Measurements from ENCODE around the gene ST6GALNAC3.

The ST6GALNAC3 gene

DNA sequence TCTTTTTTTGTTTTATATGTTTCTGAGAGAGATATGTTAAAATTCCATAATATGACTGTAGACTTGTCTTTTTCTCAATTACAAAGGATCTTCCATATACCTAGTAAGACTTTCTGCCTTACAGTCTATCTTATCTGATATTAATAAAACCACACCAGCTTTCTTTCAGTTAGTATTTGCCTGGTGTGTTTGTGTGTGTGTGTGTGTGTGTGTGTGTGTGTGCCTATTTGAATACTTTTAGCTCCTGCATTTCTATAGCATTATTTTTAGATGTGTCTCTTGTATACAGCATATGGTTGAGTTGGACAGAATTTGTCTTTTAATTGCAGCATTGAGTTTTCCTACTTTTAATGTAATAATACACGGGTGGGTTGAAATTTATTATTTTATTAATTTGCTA, 27.5 kb downstream of the ST6GALNAC3 start:
- POLR2A ChIA-PET = interaction anchor here (1.1 kb wide), 1 partner anchor 28 kb away, joined by 3 read pairs; the partner anchor contains the start of gene ST6GALNAC3
- H3K4me3 ChIP-seq (ENCODE audit: low read depth, low read length) = no peak overlapping the region
- CTCF ChIA-PET = interaction anchor here (0.6 kb wide), 1 partner anchor 22 kb away, joined by 3 read pairs; no protein-coding TSS in a partner anchor
- no peaks in the 10 kb centered on the region for H3K36me3 ChIP-seq (ENCODE audit: control insufficient read depth in 2 of 2, insufficient read depth in 1 of 2, low read length in 2 of 2)
- no peak overlapping the region for H3K27ac ChIP-seq (ENCODE audit: extremely low read depth, low read depth, low read length)
- TF ChIP-seq, protein P1, sequence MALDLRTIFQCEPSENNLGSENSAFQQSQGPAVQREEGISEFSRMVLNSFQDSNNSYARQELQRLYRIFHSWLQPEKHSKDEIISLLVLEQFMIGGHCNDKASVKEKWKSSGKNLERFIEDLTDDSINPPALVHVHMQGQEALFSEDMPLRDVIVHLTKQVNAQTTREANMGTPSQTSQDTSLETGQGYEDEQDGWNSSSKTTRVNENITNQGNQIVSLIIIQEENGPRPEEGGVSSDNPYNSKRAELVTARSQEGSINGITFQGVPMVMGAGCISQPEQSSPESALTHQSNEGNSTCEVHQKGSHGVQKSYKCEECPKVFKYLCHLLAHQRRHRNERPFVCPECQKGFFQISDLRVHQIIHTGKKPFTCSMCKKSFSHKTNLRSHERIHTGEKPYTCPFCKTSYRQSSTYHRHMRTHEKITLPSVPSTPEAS (tag by site-specific recombination; IDR thresholded peaks at IDR 0.05) = peak; percentile 54
- TF ChIP-seq, protein P2, sequence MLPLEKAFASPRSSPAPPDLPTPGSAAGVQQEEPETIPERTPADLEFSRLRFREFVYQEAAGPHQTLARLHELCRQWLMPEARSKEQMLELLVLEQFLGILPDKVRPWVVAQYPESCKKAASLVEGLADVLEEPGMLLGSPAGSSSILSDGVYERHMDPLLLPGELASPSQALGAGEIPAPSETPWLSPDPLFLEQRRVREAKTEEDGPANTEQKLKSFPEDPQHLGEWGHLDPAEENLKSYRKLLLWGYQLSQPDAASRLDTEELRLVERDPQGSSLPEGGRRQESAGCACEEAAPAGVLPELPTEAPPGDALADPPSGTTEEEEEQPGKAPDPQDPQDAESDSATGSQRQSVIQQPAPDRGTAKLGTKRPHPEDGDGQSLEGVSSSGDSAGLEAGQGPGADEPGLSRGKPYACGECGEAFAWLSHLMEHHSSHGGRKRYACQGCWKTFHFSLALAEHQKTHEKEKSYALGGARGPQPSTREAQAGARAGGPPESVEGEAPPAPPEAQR (tag by site-specific recombination; IDR thresholded peaks at IDR 0.05) = no peak
- no peaks in the 10 kb centered on the region for H3K9me3 ChIP-seq (ENCODE audit: control insufficient read depth, insufficient read depth, low read depth, low read length)
- peaks cover 16% of the 10 kb centered on the region for H3K4me1 ChIP-seq (ENCODE audit: control insufficient read depth, insufficient read depth, low read length)

DNA sequence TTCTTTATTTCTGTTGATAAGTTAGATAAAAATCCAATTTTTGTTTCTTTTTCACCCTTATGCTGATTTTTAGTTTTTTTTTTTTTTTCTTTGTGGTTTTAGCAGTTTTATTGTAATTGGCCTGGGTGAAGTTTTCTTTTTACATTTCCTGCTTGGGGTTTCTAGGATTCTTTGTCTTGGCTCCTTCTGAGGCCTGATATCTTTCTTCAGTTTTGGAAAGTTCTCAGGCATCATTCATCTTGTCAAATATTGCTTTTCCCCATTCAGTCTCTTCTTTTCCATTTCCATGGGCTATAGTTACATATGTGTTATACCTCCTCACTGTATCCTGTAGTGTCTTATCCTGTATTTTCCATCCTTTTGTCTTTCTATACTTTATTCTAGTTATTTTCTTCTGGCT, 28.5 kb downstream of the ST6GALNAC3 start:
- Histone ChIP-seq H3K9me3 (ENCODE audit: control insufficient read depth, insufficient read depth, low read depth, low read length) (no peaks in the 10 kb centered on the region), H3K4me3 (ENCODE audit: low read depth, low read length) (no peak overlapping the region), H3K27ac (ENCODE audit: extremely low read depth, low read depth, low read length) (no peak overlapping the region), H3K36me3 (ENCODE audit: control insufficient read depth in 2 of 2, insufficient read depth in 1 of 2, low read length in 2 of 2) (no peaks in the 10 kb centered on the region), H3K4me1 (ENCODE audit: control insufficient read depth, insufficient read depth, low read length) (peaks cover 16% of the 10 kb centered on the region)
- ChIA-PET POLR2A (no interaction called here), CTCF (no interaction called here)
- TF ChIP-seq YY1 (tag by site-specific recombination; IDR thresholded peaks at IDR 0.05) (no peak), ZFP69B (tag by site-specific recombination; IDR thresholded peaks at IDR 0.05) (no peak), ZSCAN23 (tag by site-specific recombination; IDR thresholded peaks at IDR 0.05) (no peak), ZBTB48 (tag by site-specific recombination; IDR thresholded peaks at IDR 0.05) (no peak)
- TF ChIP-seq, protein P3, sequence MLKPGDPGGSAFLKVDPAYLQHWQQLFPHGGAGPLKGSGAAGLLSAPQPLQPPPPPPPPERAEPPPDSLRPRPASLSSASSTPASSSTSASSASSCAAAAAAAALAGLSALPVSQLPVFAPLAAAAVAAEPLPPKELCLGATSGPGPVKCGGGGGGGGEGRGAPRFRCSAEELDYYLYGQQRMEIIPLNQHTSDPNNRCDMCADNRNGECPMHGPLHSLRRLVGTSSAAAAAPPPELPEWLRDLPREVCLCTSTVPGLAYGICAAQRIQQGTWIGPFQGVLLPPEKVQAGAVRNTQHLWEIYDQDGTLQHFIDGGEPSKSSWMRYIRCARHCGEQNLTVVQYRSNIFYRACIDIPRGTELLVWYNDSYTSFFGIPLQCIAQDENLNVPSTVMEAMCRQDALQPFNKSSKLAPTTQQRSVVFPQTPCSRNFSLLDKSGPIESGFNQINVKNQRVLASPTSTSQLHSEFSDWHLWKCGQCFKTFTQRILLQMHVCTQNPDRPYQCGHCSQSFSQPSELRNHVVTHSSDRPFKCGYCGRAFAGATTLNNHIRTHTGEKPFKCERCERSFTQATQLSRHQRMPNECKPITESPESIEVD (tag by site-specific recombination; IDR thresholded peaks at IDR 0.05) = peak; percentile 48; the same call in 1 of the 2 replicates

DNA sequence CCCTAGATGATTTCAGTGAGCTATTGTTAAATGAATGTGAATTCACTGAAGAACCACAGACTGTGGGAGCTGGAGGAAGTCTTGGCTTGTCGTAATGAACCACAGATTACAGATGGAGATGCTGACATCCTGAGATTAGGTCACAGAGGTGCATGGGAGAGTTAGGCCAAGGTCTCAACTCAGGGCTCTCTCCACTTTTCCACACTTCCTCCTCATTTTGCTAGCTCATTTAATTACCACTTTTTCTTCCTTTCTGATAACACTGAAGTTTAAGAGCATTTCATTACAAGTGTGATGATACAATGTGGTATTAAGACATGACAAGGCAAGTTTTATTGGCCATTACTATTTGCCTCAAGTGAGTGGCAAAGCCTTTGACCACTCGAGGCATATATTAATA, 30.8 kb downstream of the ST6GALNAC3 start:
- ChIA-PET CTCF (interaction anchor here (1.2 kb wide), 1 partner anchor 17 kb away, joined by 3 read pairs; no protein-coding TSS in a partner anchor), POLR2A (no interaction called here)
- H3K4me1 ChIP-seq (ENCODE audit: control insufficient read depth, insufficient read depth, low read length) = peaks cover 16% of the 10 kb centered on the region
- no peaks in the 10 kb centered on the region for H3K36me3 ChIP-seq (ENCODE audit: control insufficient read depth in 2 of 2, insufficient read depth in 1 of 2, low read length in 2 of 2)
- no peak overlapping the region for H3K4me3 ChIP-seq (ENCODE audit: low read depth, low read length)
- H3K27ac ChIP-seq (ENCODE audit: extremely low read depth, low read depth, low read length) = no peak overlapping the region
- H3K9me3 ChIP-seq (ENCODE audit: control insufficient read depth, insufficient read depth, low read depth, low read length) = no peaks in the 10 kb centered on the region
- TF ChIP-seq, protein P4, sequence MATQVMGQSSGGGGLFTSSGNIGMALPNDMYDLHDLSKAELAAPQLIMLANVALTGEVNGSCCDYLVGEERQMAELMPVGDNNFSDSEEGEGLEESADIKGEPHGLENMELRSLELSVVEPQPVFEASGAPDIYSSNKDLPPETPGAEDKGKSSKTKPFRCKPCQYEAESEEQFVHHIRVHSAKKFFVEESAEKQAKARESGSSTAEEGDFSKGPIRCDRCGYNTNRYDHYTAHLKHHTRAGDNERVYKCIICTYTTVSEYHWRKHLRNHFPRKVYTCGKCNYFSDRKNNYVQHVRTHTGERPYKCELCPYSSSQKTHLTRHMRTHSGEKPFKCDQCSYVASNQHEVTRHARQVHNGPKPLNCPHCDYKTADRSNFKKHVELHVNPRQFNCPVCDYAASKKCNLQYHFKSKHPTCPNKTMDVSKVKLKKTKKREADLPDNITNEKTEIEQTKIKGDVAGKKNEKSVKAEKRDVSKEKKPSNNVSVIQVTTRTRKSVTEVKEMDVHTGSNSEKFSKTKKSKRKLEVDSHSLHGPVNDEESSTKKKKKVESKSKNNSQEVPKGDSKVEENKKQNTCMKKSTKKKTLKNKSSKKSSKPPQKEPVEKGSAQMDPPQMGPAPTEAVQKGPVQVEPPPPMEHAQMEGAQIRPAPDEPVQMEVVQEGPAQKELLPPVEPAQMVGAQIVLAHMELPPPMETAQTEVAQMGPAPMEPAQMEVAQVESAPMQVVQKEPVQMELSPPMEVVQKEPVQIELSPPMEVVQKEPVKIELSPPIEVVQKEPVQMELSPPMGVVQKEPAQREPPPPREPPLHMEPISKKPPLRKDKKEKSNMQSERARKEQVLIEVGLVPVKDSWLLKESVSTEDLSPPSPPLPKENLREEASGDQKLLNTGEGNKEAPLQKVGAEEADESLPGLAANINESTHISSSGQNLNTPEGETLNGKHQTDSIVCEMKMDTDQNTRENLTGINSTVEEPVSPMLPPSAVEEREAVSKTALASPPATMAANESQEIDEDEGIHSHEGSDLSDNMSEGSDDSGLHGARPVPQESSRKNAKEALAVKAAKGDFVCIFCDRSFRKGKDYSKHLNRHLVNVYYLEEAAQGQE (tag by site-specific recombination; IDR thresholded peaks at IDR 0.05) = no peak
- TF ChIP-seq ZNF560 (tag by site-specific recombination; IDR thresholded peaks at IDR 0.05; ENCODE audit: borderline replicate concordance) (no peak), ZNF24 (tag by site-specific recombination; IDR thresholded peaks at IDR 0.05) (no peak), ZNF707 (tag by site-specific recombination; IDR thresholded peaks at IDR 0.05) (no peak), ZNF621 (tag by site-specific recombination; IDR thresholded peaks at IDR 0.05) (no peak), ZNF549 (tag by site-specific recombination; IDR thresholded peaks at IDR 0.05) (no peak), ZNF221 (tag by site-specific recombination; IDR thresholded peaks at IDR 0.05; ENCODE audit: borderline replicate concordance) (no peak), SP7 (tag by site-specific recombination; IDR thresholded peaks at IDR 0.05) (peak; percentile 72), ZNF629 (tag by site-specific recombination; IDR thresholded peaks at IDR 0.05) (no peak), ZBTB17 (tag by site-specific recombination; IDR thresholded peaks at IDR 0.05) (no peak), ZEB2 (tag by site-specific recombination; IDR thresholded peaks at IDR 0.05) (peak; percentile 34; the same call in 1 of the 2 replicates), OVOL3 (tag by site-specific recombination; IDR thresholded peaks at IDR 0.05) (no peak), ZBTB48 (tag by site-specific recombination; IDR thresholded peaks at IDR 0.05) (no peak), KLF1 (tag by site-specific recombination; IDR thresholded peaks at IDR 0.05) (no peak)
- TF ChIP-seq, protein P5, sequence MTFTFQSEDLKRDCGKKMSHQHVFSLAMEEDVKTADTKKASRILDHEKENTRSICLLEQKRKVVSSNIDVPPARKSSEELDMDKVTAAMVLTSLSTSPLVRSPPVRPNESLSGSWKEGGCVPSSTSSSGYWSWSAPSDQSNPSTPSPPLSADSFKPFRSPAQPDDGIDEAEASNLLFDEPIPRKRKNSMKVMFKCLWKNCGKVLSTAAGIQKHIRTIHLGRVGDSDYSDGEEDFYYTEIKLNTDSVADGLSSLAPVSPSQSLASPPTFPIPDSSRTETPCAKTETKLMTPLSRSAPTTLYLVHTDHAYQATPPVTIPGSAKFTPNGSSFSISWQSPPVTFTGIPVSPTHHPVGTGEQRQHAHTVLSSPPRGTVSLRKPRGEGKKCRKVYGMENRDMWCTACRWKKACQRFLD (tag by site-specific recombination; IDR thresholded peaks at IDR 0.05) = no peak
- TF ChIP-seq, protein P6, sequence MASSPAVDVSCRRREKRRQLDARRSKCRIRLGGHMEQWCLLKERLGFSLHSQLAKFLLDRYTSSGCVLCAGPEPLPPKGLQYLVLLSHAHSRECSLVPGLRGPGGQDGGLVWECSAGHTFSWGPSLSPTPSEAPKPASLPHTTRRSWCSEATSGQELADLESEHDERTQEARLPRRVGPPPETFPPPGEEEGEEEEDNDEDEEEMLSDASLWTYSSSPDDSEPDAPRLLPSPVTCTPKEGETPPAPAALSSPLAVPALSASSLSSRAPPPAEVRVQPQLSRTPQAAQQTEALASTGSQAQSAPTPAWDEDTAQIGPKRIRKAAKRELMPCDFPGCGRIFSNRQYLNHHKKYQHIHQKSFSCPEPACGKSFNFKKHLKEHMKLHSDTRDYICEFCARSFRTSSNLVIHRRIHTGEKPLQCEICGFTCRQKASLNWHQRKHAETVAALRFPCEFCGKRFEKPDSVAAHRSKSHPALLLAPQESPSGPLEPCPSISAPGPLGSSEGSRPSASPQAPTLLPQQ (tag by site-specific recombination; IDR thresholded peaks at IDR 0.05) = 0 out of 2 replicates have a peak, but pooled peaks have one; percentile 38

Data from HEK293 (cell line).